ENCODE data around the gene BET1.
"Not testable (repeated sequence)": the region's sequence is repeated elsewhere in the genome, so short reads cannot be mapped to it uniquely, and the experiment has no call there.

BET1 gene

DNA sequence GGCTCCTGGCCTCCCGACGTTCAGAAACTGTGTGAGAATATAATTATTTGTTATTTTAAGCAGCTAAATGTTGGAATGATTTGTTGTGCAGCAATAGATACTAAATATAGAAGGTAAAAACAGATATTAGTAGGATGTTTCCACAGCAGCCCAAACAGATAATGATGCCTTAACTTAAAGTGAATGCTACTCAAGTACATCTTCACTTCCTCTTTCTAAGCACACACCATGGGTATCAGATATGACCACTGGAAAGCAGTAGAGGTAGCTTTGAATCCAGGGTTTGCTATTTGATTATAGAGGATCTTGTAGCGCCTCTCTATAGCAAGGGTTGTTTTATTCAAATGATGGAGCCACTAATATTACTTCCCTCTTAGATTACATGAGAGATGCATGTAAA is 38.2 kb upstream of the BET1 start:
- WGBS, 2 experiments = 100% methylated on average over 1 to 3 of the region's 3 CpGs
- no peaks in the 10 kb centered on the region for H3K36me3 ChIP-seq (ENCODE audit: control insufficient read depth, insufficient read depth, low read length)

DNA sequence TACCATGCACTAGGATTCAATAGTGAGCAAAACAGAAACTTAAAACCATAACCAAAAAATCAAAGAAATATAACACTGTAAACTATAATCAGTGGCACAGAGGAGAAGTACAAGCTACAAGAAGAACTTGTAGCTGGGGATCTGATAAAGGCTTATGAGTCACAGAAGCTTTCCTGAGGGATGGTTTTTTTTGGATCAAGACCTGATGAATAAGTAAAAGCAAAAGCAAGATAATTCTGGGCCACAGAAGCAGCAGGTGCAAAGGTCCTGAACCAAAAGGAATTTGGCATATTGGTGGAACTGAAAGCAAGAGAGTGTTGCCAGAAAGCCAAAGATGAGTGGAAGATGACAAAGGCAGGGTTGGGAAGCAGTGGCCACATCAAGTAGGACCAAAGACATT is 37.4 kb upstream of the BET1 start:
- H3K27ac ChIP-seq (ENCODE audit: insufficient read depth, low read depth, low read length, poor library complexity, severe bottlenecking) = no peak overlapping the region
- no peaks in the 10 kb centered on the region for H3K36me3 ChIP-seq (ENCODE audit: control insufficient read depth, insufficient read depth, low read length)
- peaks cover 15% of the 10 kb centered on the region for H3K4me1 ChIP-seq (ENCODE audit: control insufficient read depth, insufficient read depth, low read length)
- H3K4me3 ChIP-seq (ENCODE audit: insufficient read depth, low read depth, low read length) = no peak overlapping the region
- no peaks in the 10 kb centered on the region for H3K9me3 ChIP-seq (ENCODE audit: control insufficient read depth, low read length)
- H3K27me3 ChIP-seq (ENCODE audit: control insufficient read depth, insufficient read depth, low read length, poor library complexity, severe bottlenecking) = no peaks in the 10 kb centered on the region

More for the DNA sequence above, 38.2 kb upstream of the BET1 start:
- Histone ChIP-seq H3K4me1 (ENCODE audit: control insufficient read depth, insufficient read depth, low read length) (peaks cover 15% of the 10 kb centered on the region), H3K9me3 (ENCODE audit: control insufficient read depth, low read length) (no peaks in the 10 kb centered on the region), H3K27ac (ENCODE audit: insufficient read depth, low read depth, low read length, poor library complexity, severe bottlenecking) (no peak overlapping the region), H3K27me3 (ENCODE audit: control insufficient read depth, insufficient read depth, low read length, poor library complexity, severe bottlenecking) (no peaks in the 10 kb centered on the region), H3K4me3 (ENCODE audit: insufficient read depth, low read depth, low read length) (no peak overlapping the region)

DNA sequence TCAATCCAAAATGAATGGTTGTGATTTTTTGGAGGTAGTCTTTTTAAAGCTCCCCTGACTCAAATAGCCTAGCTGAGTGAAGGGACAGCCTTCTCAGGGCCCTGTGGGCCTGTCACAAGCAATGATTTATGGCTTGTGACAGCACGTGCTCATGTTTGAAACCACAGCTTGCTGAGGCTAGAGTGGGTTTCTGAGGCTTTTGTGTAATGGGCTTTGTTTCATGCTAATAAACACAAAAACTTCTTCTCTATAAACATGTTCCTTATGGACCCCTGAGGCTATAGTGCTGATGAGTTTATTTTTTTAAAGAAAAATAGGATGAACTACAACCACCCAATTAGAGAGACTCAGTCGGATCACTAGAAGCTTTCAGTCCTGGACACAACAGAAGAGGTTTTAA is 36.1 kb upstream of the BET1 start:
- peaks cover 15% of the 10 kb centered on the region for H3K4me1 ChIP-seq (ENCODE audit: control insufficient read depth, insufficient read depth, low read length)
- WGBS, 2 experiments = 49 to 79% methylated on average over 2 of the region's 2 CpGs
- H3K4me3 ChIP-seq (ENCODE audit: insufficient read depth, low read depth, low read length) = no peak overlapping the region
- H3K27ac ChIP-seq (ENCODE audit: insufficient read depth, low read depth, low read length, poor library complexity, severe bottlenecking) = peak overlapping the region; percentile 1
- no peaks in the 10 kb centered on the region for H3K36me3 ChIP-seq (ENCODE audit: control insufficient read depth, insufficient read depth, low read length)
- no peaks in the 10 kb centered on the region for H3K27me3 ChIP-seq (ENCODE audit: control insufficient read depth, insufficient read depth, low read length, poor library complexity, severe bottlenecking)
- no peaks in the 10 kb centered on the region for H3K9me3 ChIP-seq (ENCODE audit: control insufficient read depth, low read length)

DNA sequence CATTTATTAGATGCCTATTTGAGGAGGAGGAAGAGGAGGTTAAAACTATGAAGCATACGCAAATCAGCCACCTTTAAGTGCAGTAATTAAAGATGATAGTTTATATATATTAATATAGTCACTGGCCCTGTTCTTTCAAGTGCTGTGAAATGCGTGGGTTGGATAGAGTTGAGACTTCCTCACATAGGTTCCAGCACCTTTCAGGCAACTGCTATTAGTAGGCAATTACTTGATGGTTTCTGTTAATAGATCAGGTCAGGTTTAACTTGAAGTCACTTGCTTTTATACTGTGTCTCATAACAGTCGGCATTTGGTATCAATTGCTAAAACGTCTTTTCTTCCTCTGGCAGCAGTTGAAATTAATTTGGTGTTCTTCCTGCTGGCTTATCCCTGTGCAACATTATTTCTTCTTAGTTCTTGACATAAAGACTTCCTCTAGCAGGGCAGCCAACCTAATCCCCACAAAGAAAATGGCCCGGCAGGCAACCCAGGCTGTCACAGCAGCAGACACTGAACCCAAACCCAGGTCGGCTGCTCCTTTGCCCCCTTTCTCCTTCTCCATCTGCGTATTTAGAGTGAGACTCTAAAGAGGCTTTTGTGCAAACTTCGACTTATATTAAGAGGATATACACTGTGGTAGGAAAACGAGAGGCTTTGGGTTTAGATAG is 35.3 kb upstream of the BET1 start:
- WGBS, 2 experiments = 35 to 53% methylated on average over 7 to 8 of the region's 9 CpGs
- no peaks in the 10 kb centered on the region for H3K36me3 ChIP-seq (ENCODE audit: control insufficient read depth, insufficient read depth, low read length)
- H3K9me3 ChIP-seq (ENCODE audit: control insufficient read depth, low read length) = no peaks in the 10 kb centered on the region
- H3K4me3 ChIP-seq (ENCODE audit: insufficient read depth, low read depth, low read length) = no peak overlapping the region
- H3K27ac ChIP-seq (ENCODE audit: insufficient read depth, low read depth, low read length, poor library complexity, severe bottlenecking) = peak overlapping the region; percentile 1
- H3K27me3 ChIP-seq (ENCODE audit: control insufficient read depth, insufficient read depth, low read length, poor library complexity, severe bottlenecking) = no peaks in the 10 kb centered on the region
- peaks cover 15% of the 10 kb centered on the region for H3K4me1 ChIP-seq (ENCODE audit: control insufficient read depth, insufficient read depth, low read length)

DNA sequence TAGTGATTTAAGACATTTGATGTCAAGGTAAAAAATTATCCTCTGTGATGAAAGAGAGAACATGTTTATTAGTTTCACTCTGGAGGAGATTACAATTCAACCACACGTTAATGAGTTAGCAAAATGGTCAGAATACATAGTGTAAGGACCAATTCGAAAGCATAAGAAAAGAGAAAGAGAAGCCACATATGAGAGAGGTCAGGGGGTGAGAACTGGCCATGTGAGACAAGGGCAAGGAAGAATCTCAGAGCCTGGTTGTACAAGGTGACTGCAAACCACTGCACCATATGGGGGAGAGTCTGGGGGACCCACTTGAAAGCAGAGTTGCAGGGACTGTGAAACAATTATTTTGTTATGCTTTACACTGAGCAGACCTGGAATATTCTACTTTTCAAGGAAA is 27.7 kb upstream of the BET1 start:
- Histone ChIP-seq H3K4me1 (ENCODE audit: control insufficient read depth, insufficient read depth, low read length) (no peaks in the 10 kb centered on the region), H3K27me3 (ENCODE audit: control insufficient read depth, insufficient read depth, low read length, poor library complexity, severe bottlenecking) (no peaks in the 10 kb centered on the region), H3K9me3 (ENCODE audit: control insufficient read depth, low read length) (no peaks in the 10 kb centered on the region), H3K27ac (ENCODE audit: insufficient read depth, low read depth, low read length, poor library complexity, severe bottlenecking) (no peak overlapping the region), H3K4me3 (ENCODE audit: insufficient read depth, low read depth, low read length) (no peak overlapping the region), H3K36me3 (ENCODE audit: control insufficient read depth, insufficient read depth, low read length) (no peaks in the 10 kb centered on the region)
- 93 to 96% methylated on average over 2 of the region's 2 CpGs for WGBS, 2 experiments

DNA sequence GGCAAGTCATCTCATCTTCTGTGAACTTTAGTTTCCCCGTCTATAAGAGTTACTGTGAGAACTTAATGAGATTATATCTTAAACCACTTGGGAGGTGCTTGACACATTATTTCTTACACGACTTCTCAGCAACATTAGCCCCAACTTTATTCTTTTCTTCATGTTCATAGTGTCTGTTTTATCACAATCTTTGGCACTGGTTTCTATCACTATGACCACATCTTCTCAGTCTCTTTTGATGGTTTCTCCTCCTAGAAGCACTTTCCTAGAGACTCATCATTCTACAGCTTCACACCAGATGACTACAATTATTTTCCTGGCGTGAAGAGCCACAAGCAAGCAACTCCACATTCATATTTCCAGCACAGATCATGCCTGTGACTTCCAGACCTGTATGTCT is 26.5 kb upstream of the BET1 start:
- no peaks in the 10 kb centered on the region for H3K9me3 ChIP-seq (ENCODE audit: control insufficient read depth, low read length)
- WGBS, 2 experiments = 86 to 96% methylated on average over 3 of the region's 3 CpGs
- H3K4me1 ChIP-seq (ENCODE audit: control insufficient read depth, insufficient read depth, low read length) = no peaks in the 10 kb centered on the region
- no peak overlapping the region for H3K4me3 ChIP-seq (ENCODE audit: insufficient read depth, low read depth, low read length)
- H3K36me3 ChIP-seq (ENCODE audit: control insufficient read depth, insufficient read depth, low read length) = no peaks in the 10 kb centered on the region
- H3K27ac ChIP-seq (ENCODE audit: insufficient read depth, low read depth, low read length, poor library complexity, severe bottlenecking) = no peak overlapping the region
- H3K27me3 ChIP-seq (ENCODE audit: control insufficient read depth, insufficient read depth, low read length, poor library complexity, severe bottlenecking) = no peaks in the 10 kb centered on the region

DNA sequence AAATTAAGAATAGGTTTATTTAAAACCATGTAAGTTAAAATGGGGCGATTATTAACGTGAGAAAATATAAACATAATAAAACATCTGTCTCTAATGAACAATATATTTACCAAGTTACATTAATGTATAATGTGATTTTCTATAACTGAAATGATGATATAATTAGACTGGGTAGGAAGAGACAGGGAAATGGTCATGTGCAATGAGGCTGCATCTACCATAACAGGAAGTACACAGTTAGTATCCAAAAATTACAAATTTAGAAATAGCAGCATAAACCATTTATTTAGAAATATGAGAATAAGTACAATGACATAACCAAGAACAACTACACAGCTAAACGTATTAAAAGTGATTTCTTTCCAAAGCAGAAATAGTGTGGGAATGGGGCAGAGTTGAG is 25.8 kb upstream of the BET1 start:
- Histone ChIP-seq H3K4me1 (ENCODE audit: control insufficient read depth, insufficient read depth, low read length) (no peaks in the 10 kb centered on the region), H3K36me3 (ENCODE audit: control insufficient read depth, insufficient read depth, low read length) (no peaks in the 10 kb centered on the region), H3K9me3 (ENCODE audit: control insufficient read depth, low read length) (no peaks in the 10 kb centered on the region), H3K4me3 (ENCODE audit: insufficient read depth, low read depth, low read length) (no peak overlapping the region), H3K27me3 (ENCODE audit: control insufficient read depth, insufficient read depth, low read length, poor library complexity, severe bottlenecking) (no peaks in the 10 kb centered on the region), H3K27ac (ENCODE audit: insufficient read depth, low read depth, low read length, poor library complexity, severe bottlenecking) (no peak overlapping the region)
- WGBS, 2 experiments = no CpG with 5 or more reads among the region's 3 CpGs

DNA sequence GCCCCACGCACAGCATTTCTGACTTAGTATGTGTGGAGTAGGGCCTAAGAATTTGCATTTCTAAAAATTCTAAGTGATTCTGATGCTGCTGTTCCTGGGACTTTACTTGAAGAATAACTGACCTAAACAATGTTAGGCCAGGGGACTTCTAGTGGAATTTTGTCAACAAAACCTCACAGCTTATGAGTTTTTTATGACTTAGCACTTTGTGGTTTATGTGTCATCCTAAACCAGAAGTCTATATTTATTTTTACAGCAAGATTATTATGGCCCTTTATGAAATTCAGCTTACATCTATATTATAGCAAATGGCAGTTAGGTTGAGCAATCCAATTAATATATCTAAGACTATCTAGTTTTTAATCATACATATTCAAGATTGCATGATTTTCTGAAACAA is 24.6 kb upstream of the BET1 start:
- no peaks in the 10 kb centered on the region for H3K9me3 ChIP-seq (ENCODE audit: control insufficient read depth, low read length)
- no peak overlapping the region for H3K27ac ChIP-seq (ENCODE audit: insufficient read depth, low read depth, low read length, poor library complexity, severe bottlenecking)
- H3K4me1 ChIP-seq (ENCODE audit: control insufficient read depth, insufficient read depth, low read length) = no peaks in the 10 kb centered on the region
- H3K27me3 ChIP-seq (ENCODE audit: control insufficient read depth, insufficient read depth, low read length, poor library complexity, severe bottlenecking) = no peaks in the 10 kb centered on the region
- no peaks in the 10 kb centered on the region for H3K36me3 ChIP-seq (ENCODE audit: control insufficient read depth, insufficient read depth, low read length)
- H3K4me3 ChIP-seq (ENCODE audit: insufficient read depth, low read depth, low read length) = no peak overlapping the region
- 92 to 93% methylated on average over 1 of the region's 1 CpG for WGBS, 2 experiments

DNA sequence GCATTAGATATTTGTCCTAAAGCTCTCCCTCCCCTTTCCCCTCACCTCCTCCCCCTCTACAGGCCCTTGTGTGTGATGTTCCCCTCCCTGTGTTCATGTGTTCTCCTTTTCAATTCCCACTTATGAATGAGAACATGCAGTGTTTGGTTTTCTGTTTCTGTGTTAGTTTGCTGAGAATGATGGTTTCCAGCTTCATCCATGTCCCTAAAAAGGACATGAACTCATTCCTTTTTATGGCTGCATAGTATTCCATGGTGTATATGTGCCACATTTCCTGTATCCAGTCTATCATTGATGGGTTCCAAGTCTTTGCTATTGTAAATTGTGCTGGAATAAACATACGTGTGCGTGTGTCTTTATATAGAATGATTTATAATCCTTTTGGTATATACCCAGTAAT is 22.5 kb upstream of the BET1 start:
- H3K4me3 ChIP-seq (ENCODE audit: insufficient read depth, low read depth, low read length); H3K27ac ChIP-seq (ENCODE audit: insufficient read depth, low read depth, low read length, poor library complexity, severe bottlenecking); H3K27me3 ChIP-seq (ENCODE audit: control insufficient read depth, insufficient read depth, low read length, poor library complexity, severe bottlenecking); H3K9me3 ChIP-seq (ENCODE audit: control insufficient read depth, low read length); H3K36me3 ChIP-seq (ENCODE audit: control insufficient read depth, insufficient read depth, low read length); H3K4me1 ChIP-seq (ENCODE audit: control insufficient read depth, insufficient read depth, low read length): not testable (repeated sequence)
- 96% methylated on average over 2 of the region's 2 CpGs; no CpG with 5 or more reads in 1 of the 2 experiments for WGBS, 2 experiments

DNA sequence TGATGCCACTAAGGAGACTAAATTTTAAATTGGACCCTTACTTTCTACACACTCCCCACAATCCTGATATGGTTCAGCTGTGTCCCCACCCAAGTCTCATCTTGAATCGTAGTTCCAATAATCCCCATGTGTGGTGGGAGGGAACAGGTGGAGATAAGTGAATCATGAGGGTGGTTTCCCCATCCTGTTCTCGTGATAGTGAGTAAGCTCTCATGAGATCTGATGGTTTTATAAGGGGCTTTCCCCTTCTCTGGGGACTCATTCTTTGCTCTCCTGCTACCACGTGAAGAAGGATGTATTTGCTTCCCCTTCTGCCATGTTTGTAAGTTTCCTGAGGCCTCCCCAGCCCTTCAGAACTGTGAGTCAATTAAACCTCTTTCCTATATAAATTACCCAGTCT is 18.4 kb upstream of the BET1 start:
- 83 to 92% methylated on average over 3 of the region's 3 CpGs for WGBS, 2 experiments
- no peaks in the 10 kb centered on the region for H3K27me3 ChIP-seq (ENCODE audit: control insufficient read depth, insufficient read depth, low read length, poor library complexity, severe bottlenecking)
- no peak overlapping the region for H3K4me3 ChIP-seq (ENCODE audit: insufficient read depth, low read depth, low read length)
- H3K36me3 ChIP-seq (ENCODE audit: control insufficient read depth, insufficient read depth, low read length) = no peaks in the 10 kb centered on the region
- H3K9me3 ChIP-seq (ENCODE audit: control insufficient read depth, low read length) = no peaks in the 10 kb centered on the region
- no peak overlapping the region for H3K27ac ChIP-seq (ENCODE audit: insufficient read depth, low read depth, low read length, poor library complexity, severe bottlenecking)
- H3K4me1 ChIP-seq (ENCODE audit: control insufficient read depth, insufficient read depth, low read length) = no peaks in the 10 kb centered on the region

DNA sequence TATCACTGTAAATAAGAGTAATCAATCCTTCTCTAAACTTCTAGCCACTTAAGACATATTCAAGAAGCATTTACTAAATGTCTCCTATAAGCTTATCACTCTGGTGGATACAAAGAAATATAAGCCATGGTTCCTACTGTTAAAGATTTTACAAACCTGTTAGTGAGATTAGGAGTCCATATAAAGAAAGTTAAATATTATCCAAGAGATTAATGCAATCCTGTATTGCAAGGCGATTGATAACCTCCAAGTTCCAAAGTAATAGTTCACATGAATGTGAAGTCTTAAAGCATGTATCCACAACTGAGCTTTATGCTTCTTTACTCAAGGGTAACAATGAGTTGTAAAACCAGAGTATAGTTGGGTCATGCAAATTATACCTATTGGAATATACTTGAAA is 12.6 kb upstream of the BET1 start:
- Histone ChIP-seq H3K9me3 (ENCODE audit: control insufficient read depth, low read length) (no peaks in the 10 kb centered on the region), H3K4me1 (ENCODE audit: control insufficient read depth, insufficient read depth, low read length) (no peaks in the 10 kb centered on the region), H3K4me3 (ENCODE audit: insufficient read depth, low read depth, low read length) (no peak overlapping the region), H3K27me3 (ENCODE audit: control insufficient read depth, insufficient read depth, low read length, poor library complexity, severe bottlenecking) (no peaks in the 10 kb centered on the region), H3K27ac (ENCODE audit: insufficient read depth, low read depth, low read length, poor library complexity, severe bottlenecking) (no peak overlapping the region), H3K36me3 (ENCODE audit: control insufficient read depth, insufficient read depth, low read length) (no peaks in the 10 kb centered on the region)
- WGBS, 2 experiments = 95 to 100% methylated on average over 1 of the region's 1 CpG

Data from ectodermal cell (in vitro differentiated cells).